Measurements from ENCODE around the gene FAM186B.

DNA sequence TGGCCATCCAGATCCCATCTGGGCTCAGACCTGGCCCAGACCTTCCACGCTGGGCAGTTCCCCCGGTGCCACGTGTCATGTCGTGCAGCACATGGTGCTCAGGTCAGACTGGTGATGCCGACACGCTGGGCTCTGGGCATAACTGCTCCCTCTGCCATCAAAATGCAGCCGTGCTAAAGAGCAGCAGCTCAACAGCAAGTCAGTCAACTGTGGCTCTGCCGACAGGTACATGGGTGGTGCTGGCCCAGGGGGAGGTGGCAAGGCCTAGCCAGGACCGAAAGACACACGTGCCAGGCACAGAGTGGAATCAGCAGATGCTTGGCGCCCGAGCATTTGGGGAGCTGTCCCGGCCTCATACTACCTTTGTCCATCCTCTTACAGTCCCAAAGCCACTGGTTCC is 39.1 kb downstream of the FAM186B start:
- no peak for TF ChIP-seq POLR2A (IDR thresholded peaks at IDR 0.05)
- TF ChIP-seq, protein P1, sequence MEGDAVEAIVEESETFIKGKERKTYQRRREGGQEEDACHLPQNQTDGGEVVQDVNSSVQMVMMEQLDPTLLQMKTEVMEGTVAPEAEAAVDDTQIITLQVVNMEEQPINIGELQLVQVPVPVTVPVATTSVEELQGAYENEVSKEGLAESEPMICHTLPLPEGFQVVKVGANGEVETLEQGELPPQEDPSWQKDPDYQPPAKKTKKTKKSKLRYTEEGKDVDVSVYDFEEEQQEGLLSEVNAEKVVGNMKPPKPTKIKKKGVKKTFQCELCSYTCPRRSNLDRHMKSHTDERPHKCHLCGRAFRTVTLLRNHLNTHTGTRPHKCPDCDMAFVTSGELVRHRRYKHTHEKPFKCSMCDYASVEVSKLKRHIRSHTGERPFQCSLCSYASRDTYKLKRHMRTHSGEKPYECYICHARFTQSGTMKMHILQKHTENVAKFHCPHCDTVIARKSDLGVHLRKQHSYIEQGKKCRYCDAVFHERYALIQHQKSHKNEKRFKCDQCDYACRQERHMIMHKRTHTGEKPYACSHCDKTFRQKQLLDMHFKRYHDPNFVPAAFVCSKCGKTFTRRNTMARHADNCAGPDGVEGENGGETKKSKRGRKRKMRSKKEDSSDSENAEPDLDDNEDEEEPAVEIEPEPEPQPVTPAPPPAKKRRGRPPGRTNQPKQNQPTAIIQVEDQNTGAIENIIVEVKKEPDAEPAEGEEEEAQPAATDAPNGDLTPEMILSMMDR (IDR thresholded peaks at IDR 0.05) = no peak

Data from right lobe of liver (tissue), 4 donors.